HG03558 (cell line): ENCODE measurements around the gene MAML2.
A peak's percentile ranks its signal among the peaks of the same experiment; 100 is the strongest.

Source experiments
- ATAC-seq: cut with Tn5 transposase; IDR thresholded peaks from one replicate; pipeline ENCODE4 v1.9.1; 2021; ENCODE audit warnings: moderate number of reproducible peaks; ENCODE audit not compliant: unreplicated experiment; ENCODE audit errors: extremely low read depth

Gene MAML2

DNA sequence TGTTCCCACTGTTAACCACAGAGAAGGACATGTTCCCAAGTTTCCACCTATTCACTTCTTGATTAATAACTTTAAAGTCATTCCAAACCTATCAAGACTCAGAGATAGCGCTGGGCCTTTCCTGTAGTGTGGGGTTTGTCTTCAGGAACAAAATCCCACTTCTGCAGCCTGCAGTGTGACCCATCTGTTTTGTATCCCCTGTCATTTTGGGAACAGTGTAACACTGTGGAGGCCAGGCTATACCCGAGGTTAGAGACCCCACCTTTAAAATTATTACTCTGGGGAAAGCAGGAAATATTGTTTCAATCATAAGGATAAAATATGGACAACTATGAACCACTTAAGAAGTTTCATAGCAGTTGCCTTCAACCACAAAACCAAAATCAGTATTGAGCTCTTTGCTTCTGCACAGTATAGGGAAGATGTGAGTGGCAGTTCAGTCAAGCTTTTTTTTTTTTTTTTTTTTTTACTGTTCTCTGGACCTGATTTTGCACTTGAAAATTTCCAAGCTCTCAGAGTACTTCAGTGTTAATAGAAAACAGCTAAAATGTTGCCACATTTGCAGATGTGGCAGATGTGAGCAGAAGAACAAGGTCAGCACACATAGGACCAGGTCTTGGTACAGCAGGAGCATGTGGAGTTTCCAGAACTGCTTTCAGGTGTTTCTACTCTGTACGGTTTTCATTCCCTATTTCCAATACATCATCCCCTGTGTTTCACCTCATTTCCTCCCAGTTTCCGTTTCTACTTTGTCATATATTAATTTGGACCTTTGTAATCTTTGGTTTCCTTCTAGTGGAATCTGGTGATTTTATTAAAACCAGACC lies 121.5 kb downstream of the MAML2 start:
- ATAC-seq = no peak

DNA sequence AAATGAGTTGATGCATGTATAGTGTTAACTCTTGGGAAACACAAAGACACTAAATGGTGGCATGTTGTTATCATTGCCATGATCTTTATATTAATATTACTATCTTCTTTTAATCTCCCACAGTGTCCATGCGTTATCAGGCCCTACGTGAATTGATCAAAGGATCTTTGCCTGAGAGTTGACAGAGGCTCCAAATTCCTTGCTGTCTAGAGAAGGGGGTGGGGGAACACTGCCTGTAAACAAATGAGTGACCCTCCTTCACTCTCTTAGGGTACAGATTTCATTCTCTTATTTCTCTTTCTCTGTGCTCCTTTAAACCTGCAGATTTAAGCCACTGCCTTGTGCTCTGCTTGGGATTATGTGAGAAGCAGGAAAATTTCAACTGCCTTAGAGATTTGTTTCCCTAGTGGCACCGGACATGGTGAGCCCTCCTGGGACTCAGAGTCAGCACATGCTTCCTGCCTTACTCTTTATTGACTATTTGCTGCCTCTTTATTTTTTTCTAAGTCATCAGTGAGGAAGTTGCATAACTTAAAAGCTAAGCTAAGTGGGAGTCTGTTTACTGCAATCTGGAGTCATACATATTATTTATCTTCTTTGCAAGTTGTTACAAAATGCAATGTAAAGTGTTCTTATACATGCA lies 122.9 kb downstream of the MAML2 start:
- ATAC-seq = no peak

DNA sequence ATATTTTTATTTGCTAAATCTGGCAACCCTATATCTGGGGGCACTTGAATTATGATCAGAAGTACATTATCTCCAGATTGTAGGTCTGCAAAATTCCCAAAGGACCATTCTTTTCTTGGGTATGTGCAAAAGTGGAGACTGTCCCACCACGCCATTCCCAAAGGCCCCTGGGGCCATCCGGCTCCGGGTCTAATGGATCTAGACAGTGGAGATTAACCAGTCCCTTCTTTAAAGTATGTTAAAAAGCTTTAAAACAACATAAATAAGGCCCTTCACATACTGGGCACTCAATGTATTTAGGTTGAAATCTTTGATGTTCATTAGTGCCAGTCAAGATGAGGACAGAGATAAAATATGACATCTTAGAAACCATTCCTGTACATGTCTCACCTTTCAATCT lies 124.1 kb downstream of the MAML2 start:
- no peak for ATAC-seq

DNA sequence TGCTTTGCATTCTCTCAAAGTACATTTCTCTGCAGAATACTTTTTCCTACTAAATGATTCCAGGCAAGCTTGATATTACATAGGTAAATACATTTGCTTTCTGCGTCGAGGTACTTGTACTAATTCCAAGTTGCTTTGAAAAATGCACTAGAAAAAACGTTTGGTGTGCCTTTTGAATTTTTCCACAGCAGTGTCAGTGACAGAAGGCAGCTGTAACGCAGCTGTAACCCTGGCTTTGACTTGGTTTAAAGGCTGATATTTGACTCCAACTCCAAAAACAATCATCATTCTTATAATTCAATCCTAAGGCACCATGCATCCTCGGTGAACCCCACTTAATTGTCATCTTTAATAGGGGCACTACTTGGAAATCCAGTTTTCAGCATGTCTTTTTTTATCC lies 125.0 kb downstream of the MAML2 start:
- ATAC-seq = no peak

DNA sequence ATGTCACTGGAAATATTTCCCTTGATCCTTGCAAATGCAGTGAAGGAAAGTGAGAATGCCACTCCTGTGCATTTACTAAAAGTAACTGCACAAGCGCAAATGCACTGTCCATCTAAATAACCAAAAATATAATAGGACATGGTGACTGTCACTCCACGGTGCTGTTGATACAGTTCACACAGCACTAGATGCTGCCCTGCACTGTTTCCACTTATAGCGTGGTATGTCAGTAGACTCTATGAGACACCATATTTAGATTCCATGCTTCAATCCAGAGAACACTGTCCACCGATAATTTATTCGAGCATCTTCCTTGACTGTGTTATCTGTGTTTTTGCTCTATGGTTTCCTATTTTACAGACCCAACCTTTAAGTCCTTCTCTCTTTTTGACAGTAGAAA lies 125.8 kb downstream of the MAML2 start:
- no peak for ATAC-seq

DNA sequence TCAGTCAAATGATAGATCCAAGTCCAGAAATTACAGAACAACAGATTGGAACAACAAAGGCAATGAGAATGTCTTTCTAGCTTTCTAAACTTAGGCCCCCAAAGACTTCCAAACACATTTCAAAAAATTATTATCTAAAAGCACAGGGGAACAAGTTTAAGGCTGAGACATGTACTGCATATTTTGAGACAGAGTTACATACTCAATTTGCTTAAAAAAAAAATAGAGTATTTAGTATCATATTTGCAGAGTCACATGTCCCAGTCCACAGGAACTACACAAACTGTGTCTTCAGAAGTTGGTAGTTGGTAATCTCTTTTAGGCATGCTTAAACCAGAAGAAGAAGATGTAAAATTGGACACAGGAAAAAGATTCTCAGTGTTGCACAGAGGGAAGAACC lies 127.2 kb downstream of the MAML2 start:
- ATAC-seq = no peak

DNA sequence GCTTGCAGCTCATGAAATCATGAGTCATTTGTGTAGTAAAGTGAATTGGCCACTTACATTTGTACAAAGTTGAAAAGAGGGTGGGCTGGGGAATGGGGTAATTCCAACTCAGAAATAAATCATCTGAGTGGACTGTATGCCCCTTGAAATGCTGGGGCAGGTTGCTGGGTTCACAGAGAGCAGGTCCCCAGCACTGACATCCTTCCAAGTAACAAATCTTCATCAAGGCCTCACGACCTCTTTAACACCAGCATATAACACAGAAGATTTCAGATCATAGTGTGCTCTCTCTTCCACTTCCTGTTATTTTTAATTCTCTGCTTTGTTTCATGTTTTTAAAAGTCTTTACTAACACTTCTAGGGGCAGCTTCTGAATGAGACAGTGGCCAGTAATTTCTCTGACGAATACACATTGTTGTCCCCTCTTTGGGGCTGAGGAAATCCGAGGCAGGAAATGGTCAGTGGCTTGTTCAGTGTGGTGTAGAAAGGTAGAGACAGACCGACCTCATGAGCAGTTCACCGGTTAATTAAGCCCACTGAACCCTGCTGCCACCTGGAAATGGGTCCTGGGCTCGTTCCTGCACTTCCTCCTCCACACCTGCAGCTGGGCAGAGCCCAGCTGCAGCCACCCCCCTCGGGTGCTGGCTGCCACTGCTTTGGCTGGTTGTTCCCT lies 127.7 kb downstream of the MAML2 start:
- peak; percentile 52 for ATAC-seq

DNA sequence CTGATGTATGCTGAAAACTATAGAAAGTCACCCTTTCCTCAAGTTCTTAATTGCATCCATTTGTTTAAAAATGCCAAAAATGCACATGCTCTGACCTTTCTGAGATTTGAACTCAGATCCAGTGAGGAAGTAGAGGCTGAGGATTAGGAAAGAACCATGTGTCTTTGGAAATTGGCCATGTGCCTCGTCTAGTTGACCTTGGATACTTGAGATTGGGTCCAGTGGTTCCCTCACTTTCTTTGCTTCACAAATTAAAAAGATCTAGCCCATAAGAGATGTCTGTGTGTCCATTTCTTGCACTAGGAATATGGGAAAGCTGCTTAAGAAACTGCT lies 128.3 kb downstream of the MAML2 start:
- no peak for ATAC-seq

DNA sequence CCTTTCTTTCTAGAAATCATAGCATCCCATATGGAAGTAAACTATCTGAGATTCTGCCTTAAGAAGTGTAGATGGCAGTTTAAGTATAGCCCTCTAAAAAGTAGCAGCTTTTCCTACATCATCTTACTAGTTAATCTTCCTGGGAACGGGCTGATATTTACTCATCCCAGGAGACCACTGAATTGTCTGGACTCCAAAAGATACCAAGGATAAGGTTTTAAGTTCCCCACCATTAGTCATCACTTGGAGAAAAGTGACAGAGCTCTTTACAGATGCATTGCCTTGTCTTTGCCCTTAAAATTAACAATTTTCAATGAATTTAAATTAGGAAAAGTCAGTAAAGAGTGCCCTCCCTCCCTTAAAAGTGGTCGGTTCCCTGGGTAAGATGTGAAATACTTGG lies 129.5 kb downstream of the MAML2 start:
- no peak for ATAC-seq

DNA sequence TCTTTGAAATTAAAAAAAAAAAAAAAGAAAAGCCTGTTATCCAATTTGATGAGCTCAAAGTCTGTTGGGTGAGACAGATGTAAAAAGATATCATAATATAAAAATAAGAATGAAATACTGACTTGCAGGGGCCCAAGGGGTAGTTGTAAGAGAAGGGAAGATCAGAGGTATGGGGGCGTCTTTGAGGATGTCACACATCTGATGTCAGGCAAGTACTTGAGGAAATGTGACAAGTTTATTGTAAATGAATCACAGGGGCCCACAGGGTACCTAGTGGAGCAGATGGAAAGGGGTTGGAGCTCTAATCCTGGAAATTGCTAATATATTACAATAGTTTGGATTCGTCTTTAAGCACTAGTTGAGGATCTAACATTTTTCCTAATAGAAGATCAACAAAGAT lies 131.6 kb downstream of the MAML2 start:
- ATAC-seq = no peak

DNA sequence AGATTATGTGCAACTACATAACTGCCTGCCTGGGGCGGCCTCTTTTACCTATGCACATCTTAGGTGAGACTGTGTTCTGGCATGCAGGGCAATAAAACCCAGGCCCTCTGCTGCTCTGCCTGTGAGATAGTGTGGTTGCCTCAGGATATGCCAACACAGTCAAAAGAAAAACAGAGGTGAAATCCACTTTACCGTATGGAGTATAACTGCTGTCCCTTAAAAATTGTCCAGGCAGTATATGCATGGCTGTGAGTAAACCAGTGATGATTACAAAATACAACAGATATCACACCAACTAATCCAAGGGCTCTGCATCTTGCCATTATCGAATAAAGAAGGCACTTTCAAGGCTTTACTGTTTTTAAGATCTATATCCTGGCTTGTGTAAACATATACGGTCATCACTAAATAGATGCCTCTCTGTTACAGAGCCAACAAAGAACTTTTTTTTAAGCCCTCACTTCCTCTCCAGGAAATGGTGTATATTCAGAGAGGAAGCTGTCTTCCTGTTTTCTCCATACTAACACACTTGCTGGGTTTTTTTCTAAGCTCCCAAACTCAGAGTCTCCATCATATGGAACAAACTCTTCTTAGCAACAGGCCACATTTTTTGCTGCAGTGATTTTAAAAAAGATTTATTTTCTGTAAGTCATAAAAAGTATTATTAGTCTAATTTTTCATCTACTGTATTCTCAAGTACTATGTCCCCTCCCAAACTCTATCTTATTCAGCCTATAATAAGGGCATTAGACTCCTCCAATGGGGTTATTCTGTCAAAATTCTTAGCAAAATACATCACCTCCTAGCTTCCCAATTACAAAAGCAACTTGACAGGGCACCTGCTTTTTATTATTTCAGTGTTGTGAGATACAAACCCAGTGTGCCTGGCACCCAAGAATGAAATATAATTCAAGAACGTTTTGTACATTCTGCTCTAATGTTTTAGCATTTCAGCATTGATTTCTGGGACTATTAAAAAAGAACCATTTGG lies 135.2 kb downstream of the MAML2 start:
- no peak for ATAC-seq

DNA sequence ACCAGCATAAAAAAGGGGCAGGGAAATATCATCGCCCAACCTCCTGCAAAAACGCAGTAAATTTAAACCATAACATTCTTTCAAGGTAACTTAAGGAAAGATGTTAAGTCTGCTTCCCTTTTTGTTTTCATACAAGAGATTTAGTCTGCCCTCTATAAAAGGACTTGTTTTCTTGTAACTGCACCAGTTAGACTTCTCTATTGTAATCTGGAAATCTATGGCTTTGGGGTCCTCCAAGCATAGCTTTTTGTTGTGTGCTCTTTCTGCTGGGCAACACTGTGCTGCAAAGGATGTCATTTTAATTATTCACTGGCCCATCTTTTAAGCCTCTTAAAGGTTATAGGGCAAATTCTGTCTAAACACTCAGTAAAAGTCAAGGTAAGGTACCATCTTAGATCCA lies 136.0 kb downstream of the MAML2 start:
- ATAC-seq = no peak

DNA sequence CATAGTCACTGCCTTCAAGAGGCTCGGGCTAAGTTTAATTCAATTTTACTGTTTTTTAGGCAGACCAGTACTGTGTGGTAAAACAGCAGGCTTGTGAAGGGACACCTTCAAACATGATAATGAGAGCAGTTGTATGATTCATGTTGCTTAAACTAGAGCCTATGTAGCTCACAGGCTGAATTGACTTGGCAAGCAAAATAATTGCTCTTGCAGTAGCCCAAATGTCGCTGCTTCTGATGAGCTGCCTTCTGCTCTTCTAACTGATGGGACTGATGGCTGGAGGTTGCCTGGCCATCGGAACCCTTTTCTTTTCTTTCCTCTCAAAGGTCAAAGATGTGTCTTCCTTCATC lies 137.6 kb downstream of the MAML2 start:
- no peak for ATAC-seq

DNA sequence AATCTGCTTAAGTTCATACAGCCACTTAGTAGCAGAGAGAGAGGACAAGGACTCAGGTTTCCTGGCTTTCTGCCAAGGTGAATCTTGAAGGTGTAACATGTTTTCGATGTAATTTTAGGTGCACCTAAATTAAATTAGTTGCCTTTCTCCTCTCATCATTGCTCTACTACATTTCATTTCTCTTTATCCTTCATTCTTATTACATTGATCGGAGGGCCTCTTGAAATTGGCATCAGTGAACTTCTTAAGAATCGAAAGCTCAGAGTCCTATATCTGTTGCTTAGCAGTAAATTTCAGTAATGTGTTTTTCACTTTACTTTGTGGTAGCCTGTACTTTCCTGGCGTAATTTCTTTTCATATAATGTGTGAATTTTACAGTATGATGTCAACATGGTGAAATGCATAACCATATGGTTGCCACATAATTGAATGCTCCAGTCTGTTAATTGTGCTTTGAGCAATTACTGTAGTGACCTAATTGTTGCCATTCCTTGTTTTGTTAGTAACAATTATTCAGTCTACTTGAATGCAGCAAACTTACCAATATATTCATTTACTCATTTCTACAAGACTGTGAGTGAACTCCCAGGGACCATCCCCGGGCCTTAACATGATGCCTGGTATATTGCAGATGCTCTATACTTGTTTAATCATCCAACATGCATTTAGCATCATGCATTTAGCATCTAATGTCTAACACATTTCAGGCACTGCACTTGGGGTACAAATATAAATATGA lies 138.1 kb downstream of the MAML2 start:
- no peak for ATAC-seq

DNA sequence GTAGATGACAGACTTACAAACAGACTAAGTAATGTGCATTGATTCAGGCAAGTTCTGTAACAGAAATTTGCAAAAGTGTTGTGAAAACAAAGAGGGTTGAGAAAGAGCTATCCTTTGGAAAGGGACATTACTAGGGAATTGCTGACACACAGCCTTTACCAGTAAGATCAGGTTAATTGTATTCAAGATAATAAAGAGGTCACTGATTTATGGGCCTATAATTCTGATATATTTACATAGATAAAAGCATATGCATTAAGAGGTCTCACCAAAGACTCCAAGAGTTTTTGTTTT lies 138.7 kb downstream of the MAML2 start:
- no peak for ATAC-seq

DNA sequence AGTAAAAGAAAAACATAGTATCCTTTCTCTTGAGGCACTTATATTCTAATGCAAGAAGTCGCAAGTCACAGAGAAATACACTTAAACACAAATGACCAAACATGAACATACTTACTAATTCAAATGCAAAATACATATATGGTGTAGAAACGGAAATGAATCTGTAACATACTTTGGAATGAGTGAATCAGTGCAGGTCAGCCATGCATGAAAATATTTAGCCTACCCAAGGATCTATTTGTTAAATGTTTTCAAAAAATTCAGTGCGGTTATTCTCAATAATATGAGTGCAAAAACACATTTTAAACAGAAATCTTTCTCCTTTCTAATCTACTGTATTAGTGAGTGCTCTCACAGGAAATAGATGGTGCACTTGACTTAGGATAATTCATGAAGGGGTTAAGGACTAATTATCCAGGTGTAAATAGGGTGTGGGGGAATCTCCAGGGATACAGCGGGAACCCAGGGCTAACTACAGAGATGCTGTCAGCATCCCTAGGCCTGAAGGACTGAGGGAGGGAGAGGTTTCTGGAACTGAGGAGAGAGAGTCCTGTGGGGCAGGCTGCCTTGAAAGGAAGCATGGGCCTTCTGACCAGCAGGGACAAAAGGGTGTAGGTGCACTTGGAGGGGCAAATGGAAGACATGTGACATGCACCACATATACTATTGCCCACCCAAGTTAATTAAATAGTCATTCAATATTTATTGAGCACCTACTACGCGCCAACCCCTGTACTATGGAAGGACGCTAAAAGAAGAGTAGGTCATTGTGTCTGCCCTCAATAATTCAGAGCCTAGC lies 139.2 kb downstream of the MAML2 start:
- no peak for ATAC-seq

DNA sequence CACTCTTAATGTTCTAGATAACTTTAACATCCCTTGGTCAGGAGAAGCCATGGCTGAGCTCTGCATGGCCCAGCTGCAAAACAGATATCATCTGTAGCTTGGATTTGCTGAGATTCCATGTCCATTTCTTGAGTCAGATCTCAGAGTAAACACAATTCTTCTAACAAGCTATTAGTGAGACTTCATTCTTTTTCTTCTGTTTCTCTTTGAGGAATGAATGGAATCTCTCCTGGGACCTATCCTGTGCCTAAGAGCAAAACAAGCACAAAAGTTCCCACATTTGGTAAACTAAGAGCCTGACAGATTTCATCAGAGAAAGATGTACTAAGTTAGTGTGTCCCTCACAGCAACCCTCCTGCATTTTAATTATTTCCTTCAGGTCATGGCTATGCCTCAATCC lies 142.8 kb downstream of the MAML2 start:
- ATAC-seq = no peak

DNA sequence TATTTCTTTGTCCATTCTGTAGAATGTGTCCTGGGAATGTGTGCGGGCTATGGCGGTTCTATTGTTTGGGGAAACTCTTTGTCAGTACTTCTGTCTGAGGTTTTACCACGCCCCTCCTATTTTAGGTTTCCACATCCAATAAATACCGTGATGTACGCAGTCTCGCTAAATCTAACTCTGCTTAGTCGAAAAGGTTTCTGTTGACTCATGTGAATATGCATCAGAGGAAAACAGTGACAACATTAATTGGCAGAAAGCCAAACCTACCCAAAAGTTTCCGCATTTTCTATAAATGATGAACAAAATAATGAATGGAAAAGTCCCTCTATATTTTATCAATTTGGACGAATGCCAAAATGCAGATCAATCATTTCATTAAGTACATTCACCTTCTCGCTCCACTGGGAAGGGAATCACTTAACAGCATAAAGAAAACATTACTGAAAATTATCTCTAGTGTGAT lies 143.4 kb downstream of the MAML2 start:
- no peak for ATAC-seq
